DOHH2 (cell line): ENCODE results near the gene IRS1.

Experiments
- EZH2phosphoT487 ChIP-seq: fragments of 200-600 bp; sonication (generic); IDR thresholded peaks from 2 replicates; pipeline ENCODE4 v1.6.1; 2017; ENCODE audit warnings: borderline replicate concordance, mild to moderate bottlenecking, antibody characterized with exemption, low read length, moderate library complexity, mixed read lengths
- TF ChIP-seq, protein P1 (sequence below): fragments of 200-600 bp; sonication (generic); IDR thresholded peaks from one replicate; pipeline ENCODE4 v1.5.1; 2014; ENCODE audit warnings: antibody characterized with exemption, mild to moderate bottlenecking, low read depth, low read length; ENCODE audit not compliant: poor library complexity, severe bottlenecking

DNA sequence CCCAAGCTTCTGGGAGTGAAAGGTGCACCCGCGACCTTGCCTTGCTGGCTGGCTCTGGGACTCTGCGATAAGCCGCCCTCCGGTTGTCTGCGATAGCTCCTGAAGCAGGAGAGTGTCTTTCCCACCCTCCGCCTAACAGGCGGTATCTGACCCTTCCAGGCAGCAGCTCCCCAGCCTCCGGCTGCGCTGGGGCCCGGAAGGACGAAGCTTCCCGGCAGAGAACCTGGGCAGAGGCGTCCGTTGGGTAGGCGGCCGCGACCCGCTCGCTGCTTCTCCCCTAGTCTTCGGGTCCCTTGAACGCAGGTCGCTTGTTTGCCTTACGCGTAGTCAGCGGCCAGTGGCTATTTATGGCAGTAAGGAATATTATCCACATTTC, 35.8 kb upstream of the IRS1 start:
- TF ChIP-seq, protein P1, sequence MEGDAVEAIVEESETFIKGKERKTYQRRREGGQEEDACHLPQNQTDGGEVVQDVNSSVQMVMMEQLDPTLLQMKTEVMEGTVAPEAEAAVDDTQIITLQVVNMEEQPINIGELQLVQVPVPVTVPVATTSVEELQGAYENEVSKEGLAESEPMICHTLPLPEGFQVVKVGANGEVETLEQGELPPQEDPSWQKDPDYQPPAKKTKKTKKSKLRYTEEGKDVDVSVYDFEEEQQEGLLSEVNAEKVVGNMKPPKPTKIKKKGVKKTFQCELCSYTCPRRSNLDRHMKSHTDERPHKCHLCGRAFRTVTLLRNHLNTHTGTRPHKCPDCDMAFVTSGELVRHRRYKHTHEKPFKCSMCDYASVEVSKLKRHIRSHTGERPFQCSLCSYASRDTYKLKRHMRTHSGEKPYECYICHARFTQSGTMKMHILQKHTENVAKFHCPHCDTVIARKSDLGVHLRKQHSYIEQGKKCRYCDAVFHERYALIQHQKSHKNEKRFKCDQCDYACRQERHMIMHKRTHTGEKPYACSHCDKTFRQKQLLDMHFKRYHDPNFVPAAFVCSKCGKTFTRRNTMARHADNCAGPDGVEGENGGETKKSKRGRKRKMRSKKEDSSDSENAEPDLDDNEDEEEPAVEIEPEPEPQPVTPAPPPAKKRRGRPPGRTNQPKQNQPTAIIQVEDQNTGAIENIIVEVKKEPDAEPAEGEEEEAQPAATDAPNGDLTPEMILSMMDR: no peak
- TF ChIP-seq EZH2phosphoT487: no peak
